Osteoblast (primary cell): ENCODE results near the gene PRKCA. TPM values are rescaled to one million over a fixed set of nuclear protein-coding genes. Genes with fewer than 3 reads are reported as not detected.

Experiments used
- DNase-seq: peaks from one replicate; pipeline ENCODE4 v3.0.0; 2011; ENCODE audit warnings: low spot score, mixed read lengths; ENCODE audit not compliant: insufficient read length; ENCODE audit errors: missing footprints
- H2AFZ ChIP-seq: 2 replicates; pipeline ENCODE4 v1.6.0; 2011; ENCODE audit warnings: mild to moderate bottlenecking, low read length
- H3K27ac ChIP-seq: 2 replicates; pipeline ENCODE4 v1.5.1; 2011; ENCODE audit warnings: mild to moderate bottlenecking, low read depth, low read length, moderate library complexity
- H3K27me3 ChIP-seq: 2 replicates; pipeline ENCODE4 v1.6.0; 2012; ENCODE audit warnings: mild to moderate bottlenecking, control low read depth, inconsistent platforms, low read length, moderate library complexity; ENCODE audit not compliant: insufficient read depth
- H3K36me3 ChIP-seq: 2 replicates; pipeline ENCODE4 v1.5.1; 2011; ENCODE audit warnings: mild to moderate bottlenecking, low read length, control low read depth, moderate library complexity; ENCODE audit not compliant: insufficient read depth
- H3K4me1 ChIP-seq: 2 replicates; pipeline ENCODE4 v1.5.1; 2011; ENCODE audit warnings: mild to moderate bottlenecking, low read length, control low read depth, moderate library complexity; ENCODE audit not compliant: insufficient read depth
- H3K4me2 ChIP-seq: 2 replicates; pipeline ENCODE4 v1.6.0; 2011; ENCODE audit warnings: mild to moderate bottlenecking, low read length; ENCODE audit not compliant: insufficient read depth
- H3K4me3 ChIP-seq: fragments of 200-600 bp; sonication (generic); 3 replicates; pipeline ENCODE4 v1.5.1; 2012; ENCODE audit warnings: mild to moderate bottlenecking, low read length, inconsistent platforms; ENCODE audit not compliant: insufficient read depth
- H3K79me2 ChIP-seq: 2 replicates; pipeline ENCODE4 v1.6.0; 2012; ENCODE audit warnings: mild to moderate bottlenecking, low read length, control low read depth, inconsistent platforms; ENCODE audit not compliant: insufficient read depth
- H3K9me3 ChIP-seq: 2 replicates; pipeline ENCODE4 v1.5.1; 2011; ENCODE audit warnings: low read depth, low read length, control low read depth
- H4K20me1 ChIP-seq: 2 replicates; pipeline ENCODE4 v1.6.0; 2012; ENCODE audit warnings: mild to moderate bottlenecking, low read length, control low read depth; ENCODE audit not compliant: insufficient read depth
- total RNA-seq: library from RNA; depleted of rRNA; stranded (reverse); fragments of >200 nt; gene quantifications from 2 replicates; pipeline ENCODE4 v1.2.3, GENCODE V29; 2012
- TF ChIP-seq, protein P1 (sequence below): IDR thresholded peaks from 2 replicates; pipeline ENCODE4 v1.5.1; 2011; ENCODE audit warnings: mild to moderate bottlenecking, low read depth, low read length, moderate library complexity; ENCODE audit errors: extremely low read depth

Gene PRKCA
- total RNA-seq, 1 donor, result 46.0 TPM

DNA sequence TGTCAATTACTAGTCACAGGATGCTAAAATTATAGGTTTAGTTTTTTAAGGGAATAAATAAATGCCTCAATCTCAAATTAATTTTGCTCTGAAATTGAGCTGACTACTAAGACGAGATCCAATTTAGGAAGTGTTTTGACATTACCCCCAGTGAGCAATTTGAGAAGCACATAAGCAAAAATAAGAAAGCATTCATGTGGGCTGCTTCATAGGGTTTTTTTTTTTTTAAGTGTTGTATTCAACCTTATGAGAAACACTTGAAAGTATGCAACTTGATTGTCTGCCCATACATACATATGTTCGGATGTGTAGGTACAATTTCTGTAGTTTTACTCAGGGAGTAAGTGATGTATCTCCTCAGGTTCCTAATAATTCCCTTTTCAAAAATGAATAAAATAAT is 77.6 kb downstream of the PRKCA start:
- Histone ChIP-seq H3K9me3 (no peaks in the 10 kb centered on the region), H3K4me2 (no peak overlapping the region), H3K4me1 (peaks cover 33% of the 10 kb centered on the region), H3K79me2 (peaks cover 88% of the 10 kb centered on the region), H4K20me1 (peaks cover 22% of the 10 kb centered on the region), H3K36me3 (no peaks in the 10 kb centered on the region), H3K27me3 (no peaks in the 10 kb centered on the region), H2AFZ (no peak overlapping the region), H3K27ac (peak overlapping the region; percentile 42), H3K4me3 (no peak overlapping the region)
- no peak for DNase-seq
- TF ChIP-seq, protein P1, sequence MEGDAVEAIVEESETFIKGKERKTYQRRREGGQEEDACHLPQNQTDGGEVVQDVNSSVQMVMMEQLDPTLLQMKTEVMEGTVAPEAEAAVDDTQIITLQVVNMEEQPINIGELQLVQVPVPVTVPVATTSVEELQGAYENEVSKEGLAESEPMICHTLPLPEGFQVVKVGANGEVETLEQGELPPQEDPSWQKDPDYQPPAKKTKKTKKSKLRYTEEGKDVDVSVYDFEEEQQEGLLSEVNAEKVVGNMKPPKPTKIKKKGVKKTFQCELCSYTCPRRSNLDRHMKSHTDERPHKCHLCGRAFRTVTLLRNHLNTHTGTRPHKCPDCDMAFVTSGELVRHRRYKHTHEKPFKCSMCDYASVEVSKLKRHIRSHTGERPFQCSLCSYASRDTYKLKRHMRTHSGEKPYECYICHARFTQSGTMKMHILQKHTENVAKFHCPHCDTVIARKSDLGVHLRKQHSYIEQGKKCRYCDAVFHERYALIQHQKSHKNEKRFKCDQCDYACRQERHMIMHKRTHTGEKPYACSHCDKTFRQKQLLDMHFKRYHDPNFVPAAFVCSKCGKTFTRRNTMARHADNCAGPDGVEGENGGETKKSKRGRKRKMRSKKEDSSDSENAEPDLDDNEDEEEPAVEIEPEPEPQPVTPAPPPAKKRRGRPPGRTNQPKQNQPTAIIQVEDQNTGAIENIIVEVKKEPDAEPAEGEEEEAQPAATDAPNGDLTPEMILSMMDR, result no peak

DNA sequence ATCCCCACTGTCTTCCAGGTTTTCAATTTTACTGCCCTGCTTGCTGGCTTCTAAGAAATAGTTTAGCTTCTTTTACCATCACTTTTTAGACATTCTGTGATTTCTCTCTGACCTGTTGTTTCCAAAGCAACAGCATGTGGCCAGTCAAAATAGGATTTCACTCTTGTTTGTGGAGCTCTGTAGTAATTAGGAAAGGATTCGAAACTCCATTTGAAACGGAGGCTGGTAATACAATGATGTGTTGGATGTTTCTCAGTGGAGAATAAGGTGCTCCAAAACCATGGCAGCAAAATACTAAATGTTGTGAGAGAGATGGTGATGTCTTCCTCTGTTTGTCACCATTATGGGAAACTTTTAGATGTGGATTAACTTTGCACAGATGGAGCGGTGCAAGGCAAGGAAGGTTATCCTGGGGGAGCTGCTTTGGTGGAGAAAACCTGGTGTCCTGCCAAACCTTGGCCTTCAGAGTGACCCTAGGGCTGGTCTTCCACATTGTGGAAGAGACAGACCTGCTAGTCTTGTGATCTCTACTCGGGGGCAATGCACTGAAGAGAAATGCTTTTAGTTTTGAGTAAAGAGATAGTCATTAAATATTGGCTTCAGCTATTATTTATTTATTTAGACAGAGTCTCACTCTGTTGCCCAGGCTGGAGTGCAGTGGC is 79.4 kb downstream of the PRKCA start:
- H3K36me3 ChIP-seq, result no peaks in the 10 kb centered on the region
- H3K4me3 ChIP-seq, result no peak overlapping the region
- peaks cover 38% of the 10 kb centered on the region for H3K4me1 ChIP-seq
- no peak overlapping the region for H3K4me2 ChIP-seq
- peak overlapping the region; percentile 62 for H3K27ac ChIP-seq
- no peak overlapping the region for H2AFZ ChIP-seq
- H3K27me3 ChIP-seq, result no peaks in the 10 kb centered on the region
- DNase-seq, result no peak
- TF ChIP-seq, protein P1, result no peak
- H3K79me2 ChIP-seq, result peaks cover 87% of the 10 kb centered on the region
- H4K20me1 ChIP-seq, result peaks cover 23% of the 10 kb centered on the region
- no peaks in the 10 kb centered on the region for H3K9me3 ChIP-seq

DNA sequence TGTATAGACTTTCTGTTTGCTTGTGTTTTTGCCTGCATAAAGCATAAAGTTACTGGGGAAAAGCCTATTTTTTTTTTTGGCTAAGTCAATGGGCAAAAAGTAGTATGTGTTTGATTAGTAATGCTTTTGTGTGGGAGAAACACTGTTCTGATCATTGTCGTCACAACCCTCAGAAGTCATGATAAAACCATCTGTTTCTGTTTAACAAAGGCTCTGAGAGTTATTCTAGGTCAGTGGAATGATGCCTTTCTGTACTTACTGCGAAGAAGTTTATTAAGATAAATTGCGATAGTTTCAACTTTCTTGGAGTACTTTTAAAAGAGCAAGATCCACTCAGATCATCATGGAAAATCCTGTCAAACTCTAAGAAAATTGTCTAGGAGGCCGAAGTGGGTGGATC is 80.9 kb downstream of the PRKCA start:
- H3K4me2 ChIP-seq, result peak overlapping the region; percentile 45

More for the DNA sequence above, 80.9 kb downstream of the PRKCA start:
- Histone ChIP-seq H3K9me3 (no peaks in the 10 kb centered on the region), H3K4me3 (no peak overlapping the region), H4K20me1 (peaks cover 32% of the 10 kb centered on the region), H3K36me3 (peaks cover 1% of the 10 kb centered on the region), H3K27me3 (no peaks in the 10 kb centered on the region), H2AFZ (no peak overlapping the region), H3K27ac (peak overlapping the region; percentile 84), H3K4me1 (peaks cover 37% of the 10 kb centered on the region), H3K79me2 (peaks cover 93% of the 10 kb centered on the region)
- peak; percentile 90 for DNase-seq
- TF ChIP-seq, protein P1, result no peak
